ENCODE results near the gene DCAF15. TPM values are rescaled to one million over a fixed set of nuclear protein-coding genes. Genes with fewer than 3 reads are reported as not detected.

DCAF15 gene
- total RNA-seq, 4 donors from 2014 or later: 11.2 to 39.6 (median 20.1) TPM

GRCh38 chr19:14004619-14005348 is 52.5 kb downstream of the DCAF15 start:
- no peaks in the 10 kb centered on the region for H3K4me1 ChIP-seq
- TF ChIP-seq POLR2A (IDR thresholded peaks at IDR 0.05): no peak
- no peak for TF ChIP-seq CTCF (IDR thresholded peaks at IDR 0.05)
- no peaks in the 10 kb centered on the region for H3K27me3 ChIP-seq
- peak overlapping the region; percentile 97 to 100 for H3K27ac ChIP-seq
- no peak for DNase-seq
- no peaks in the 10 kb centered on the region for H3K36me3 ChIP-seq
- peak overlapping the region; percentile 82 to 95 for H3K4me3 ChIP-seq
- H3K9me3 ChIP-seq: no peaks in the 10 kb centered on the region
- intact Hi-C loops (cut with DNase I; ENCODE audit: low total_unique reads): no loop called here

- peak; percentile 91 to 93 for DNase-seq
- intact Hi-C loops (cut with DNase I; ENCODE audit: low total_unique reads): no loop called here
- Histone ChIP-seq H3K36me3 (no peaks in the 10 kb centered on the region), H3K4me1 (no peaks in the 10 kb centered on the region), H3K4me3 (peak overlapping the region; percentile 82 to 95), H3K27ac (peak overlapping the region; percentile 97 to 100), H3K27me3 (no peaks in the 10 kb centered on the region), H3K9me3 (no peaks in the 10 kb centered on the region)
- no peak for TF ChIP-seq CTCF (IDR thresholded peaks at IDR 0.05)
- peak; percentile 49 to 56 for TF ChIP-seq POLR2A (IDR thresholded peaks at IDR 0.05)
These were observed 53.2 kb downstream of the DCAF15 start for GRCh38 chr19:14005349-14006084.

GRCh38 chr19:14006085-14006765 is 53.9 kb downstream of the DCAF15 start, which contains the start of gene RFX1:
Gene RFX1, minus strand, starts transcription at chr19:14006320. Its CDS starts 12,477 bp downstream, at chr19:13993843.
- Histone ChIP-seq H3K4me3 (peak within 1 kb of the TSS; percentile 82 to 95), H3K27ac (peak within 1 kb of the TSS; percentile 98 to 100), H3K9me3 (no peaks in the 10 kb centered on the region), H3K27me3 (no peaks in the 10 kb centered on the region), H3K36me3 (no peaks in the 10 kb centered on the region), H3K4me1 (no peaks in the 10 kb centered on the region)
- intact Hi-C loops (cut with DNase I; ENCODE audit: low total_unique reads): no loop called here
- DNase-seq: peak; percentile 100
- TF ChIP-seq POLR2A (IDR thresholded peaks at IDR 0.05) (no peak), CTCF (IDR thresholded peaks at IDR 0.05) (peak in 1 of 4 experiments; percentile 35)

GRCh38 chr19:14006766-14007562 is 54.7 kb downstream of the DCAF15 start:
- H3K27ac ChIP-seq: peak overlapping the region; percentile 96 to 98
- no peaks in the 10 kb centered on the region for H3K9me3 ChIP-seq
- intact Hi-C loops (cut with DNase I; ENCODE audit: low total_unique reads): no loop called here
- no peaks in the 10 kb centered on the region for H3K4me1 ChIP-seq
- H3K27me3 ChIP-seq: no peaks in the 10 kb centered on the region
- H3K4me3 ChIP-seq: peak overlapping the region; percentile 51 to 71
- TF ChIP-seq CTCF (IDR thresholded peaks at IDR 0.05): peak in 1 of 4 experiments; percentile 4
- TF ChIP-seq POLR2A (IDR thresholded peaks at IDR 0.05): peak in 1 of 2 donors; percentile 61
- DNase-seq: no peak
- H3K36me3 ChIP-seq: no peaks in the 10 kb centered on the region

Other genes with a start within 250 kb of the DCAF15 start
- 10 to 100 TPM; 33.3 to 62.4 (median 45.9) TPM for gene MRI1, start 188.0 kb upstream of the DCAF15 start, total RNA-seq
- 100 to 1,000 TPM in 1 of 4 donors, 10 to 100 TPM in 3; 20.5 to 233 (median 77.3) TPM for gene C19orf53, start 178.1 kb upstream of the DCAF15 start, total RNA-seq
- 1 to 10 TPM in 3 of 4 donors, under 1 TPM in 1; 0.26 to 8.4 (median 6.0) TPM for gene ZSWIM4, start 157.1 kb upstream of the DCAF15 start, total RNA-seq
- gene NANOS3, start 75.4 kb upstream of the DCAF15 start, total RNA-seq: 1 to 10 TPM in 1 of 4 donors, not detected in 3; 1.2 TPM
- 1 to 10 TPM in 3 of 4 donors, not detected in 1; 4.8 to 7.7 (median 5.8) TPM for gene BRME1, start 46.4 kb upstream of the DCAF15 start, total RNA-seq
- gene CC2D1A, start 46.3 kb upstream of the DCAF15 start, total RNA-seq: 10 to 100 TPM in 2 of 4 donors, 1 to 10 TPM in 2; 3.2 to 44.4 (median 13.2) TPM
- under 1 TPM in 2 of 4 donors, not detected in 2; 0.55 to 0.98 TPM for gene PODNL1, start 14.1 kb upstream of the DCAF15 start, total RNA-seq
- 10 to 100 TPM in 1 of 4 donors, 1 to 10 TPM in 2, under 1 TPM in 1; 0.26 to 14.1 (median 4.1) TPM for gene RFX1, start 53.8 kb downstream of the DCAF15 start, total RNA-seq
- gene RLN3, start 75.6 kb downstream of the DCAF15 start, total RNA-seq: not detected
- gene IL27RA, start 79.3 kb downstream of the DCAF15 start, total RNA-seq: 1 to 10 TPM; 1.0 to 10.0 (median 3.7) TPM
- gene PALM3, start 109.6 kb downstream of the DCAF15 start, total RNA-seq: 1 to 10 TPM in 1 of 4 donors, under 1 TPM in 1, not detected in 2; 0.55 to 4.3 TPM
- gene MISP3, start 120.3 kb downstream of the DCAF15 start, total RNA-seq: 10 to 100 TPM in 1 of 4 donors, 1 to 10 TPM in 1, under 1 TPM in 1, not detected in 1; 0.55 to 23.8 (median 2.0) TPM
- gene C19orf67, start 133.3 kb downstream of the DCAF15 start, total RNA-seq: 1 to 10 TPM in 1 of 4 donors, not detected in 3; 1.7 TPM
- gene SAMD1, start 138.2 kb downstream of the DCAF15 start, total RNA-seq: 10 to 100 TPM in 3 of 4 donors, 1 to 10 TPM in 1; 6.9 to 57.8 (median 24.1) TPM
- gene PRKACA, start 165.3 kb downstream of the DCAF15 start, total RNA-seq: 100 to 1,000 TPM in 1 of 4 donors, 10 to 100 TPM in 2, 1 to 10 TPM in 1; 4.9 to 135 (median 74.2) TPM
- gene ASF1B, start 184.1 kb downstream of the DCAF15 start, total RNA-seq: 10 to 100 TPM in 1 of 4 donors, not detected in 3; 16.7 TPM

All from uterus (tissue), 4 donors.